22Rv1 (cell line): ENCODE results near the gene GDF7.

Experiments
- H3K27ac ChIP-seq: fragments of 450-650 bp; 2 replicates; pipeline ENCODE4 v1.5.1; 2017
- CTCF ChIP-seq: fragments of 450-650 bp; IDR thresholded peaks from 2 replicates; pipeline ENCODE4 v1.5.1; 2017; ENCODE audit warnings: mild to moderate bottlenecking
- ZFX ChIP-seq: fragments of 450-650 bp; IDR thresholded peaks from 2 replicates; pipeline ENCODE4 v1.6.1; 2017; ENCODE audit warnings: antibody characterized with exemption, borderline replicate concordance

GDF7 gene

GRCh38 chr2:20656561-20656960, 10.4 kb upstream of the GDF7 start:
- TF ChIP-seq ZFX (no peak), CTCF (no peak)

GRCh38 chr2:20657522-20658235, 9.3 kb upstream of the GDF7 start:
- H3K27ac ChIP-seq, result no peak overlapping the region
- TF ChIP-seq ZFX (no peak), CTCF (no peak)

More at GRCh38 chr2:20656561-20656960, 10.4 kb upstream of the GDF7 start:
- no peak overlapping the region for H3K27ac ChIP-seq

GRCh38 chr2:20660506-20661420, 6.2 kb upstream of the GDF7 start:
- no peak for TF ChIP-seq ZFX
- no peak for TF ChIP-seq CTCF
- no peak overlapping the region for H3K27ac ChIP-seq

GRCh38 chr2:20661421-20662307, 5.3 kb upstream of the GDF7 start:
- no peak overlapping the region for H3K27ac ChIP-seq
- TF ChIP-seq CTCF (peak; percentile 93), ZFX (no peak)

GRCh38 chr2:20662308-20662937, 4.5 kb upstream of the GDF7 start:
- no peak for TF ChIP-seq CTCF
- no peak overlapping the region for H3K27ac ChIP-seq

GRCh38 chr2:20663196-20664070, 3.5 kb upstream of the GDF7 start:
- no peak for TF ChIP-seq ZFX
- no peak for TF ChIP-seq CTCF
- no peak overlapping the region for H3K27ac ChIP-seq
